Adipocyte (in vitro differentiated cells): ENCODE measurements around the gene ANKH.

Experiments
- DNase-seq: peaks from one replicate; pipeline ENCODE4 v3.0.0-alpha.2; 2015; ENCODE audit warnings: low read depth
- H3K27me3 ChIP-seq: replicated peaks from 2 replicates; pipeline ENCODE4 v1.7.0; 2013; ENCODE audit warnings: mild to moderate bottlenecking, low read length, moderate library complexity; ENCODE audit not compliant: control insufficient read depth, insufficient read depth
- H3K36me3 ChIP-seq: 2 replicates; pipeline ENCODE4 v1.7.0; 2013; ENCODE audit warnings: low read length, mild to moderate bottlenecking, moderate library complexity; ENCODE audit not compliant: control insufficient read depth, insufficient read depth, severe bottlenecking
- H3K4me1 ChIP-seq: 2 replicates; pipeline ENCODE4 v1.7.0; 2013; ENCODE audit warnings: mild to moderate bottlenecking, low read length, moderate library complexity; ENCODE audit not compliant: control insufficient read depth, insufficient read depth
- H3K4me3 ChIP-seq: 2 replicates; pipeline ENCODE4 v1.7.0; 2013; ENCODE audit warnings: mild to moderate bottlenecking, low read length, moderate library complexity
- H3K9ac ChIP-seq: 2 replicates; pipeline ENCODE4 v1.7.0; 2013; ENCODE audit warnings: mild to moderate bottlenecking, low read length, moderate library complexity
- H3K9me3 ChIP-seq: 2 replicates; pipeline ENCODE4 v1.7.0; 2013; ENCODE audit warnings: mild to moderate bottlenecking, low read length, moderate library complexity; ENCODE audit not compliant: control insufficient read depth

Gene ANKH

DNA sequence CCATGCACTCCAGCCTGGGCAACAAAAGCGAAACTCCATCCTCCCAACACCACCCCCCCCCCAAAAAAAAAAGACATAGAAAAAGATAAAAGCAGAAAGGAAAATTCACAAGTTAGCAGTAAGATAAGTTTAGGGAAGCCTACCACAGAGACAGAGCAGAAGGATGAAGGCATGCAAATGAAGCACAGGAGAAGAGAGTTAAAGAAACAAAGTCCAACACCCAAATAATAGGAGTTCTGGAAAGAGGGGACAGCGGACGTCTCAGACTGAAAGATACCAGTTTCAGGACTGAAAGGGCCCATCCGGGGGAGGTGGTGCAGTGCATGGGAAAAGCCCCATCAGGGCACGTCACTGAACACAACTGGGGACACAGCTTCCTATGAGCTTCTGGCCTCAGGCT lies 152.8 kb downstream of the ANKH start:
- H3K36me3 ChIP-seq = peaks cover 11% of the 10 kb centered on the region
- no peaks in the 10 kb centered on the region for H3K27me3 ChIP-seq
- H3K9me3 ChIP-seq = no peaks in the 10 kb centered on the region
- peaks cover 21% of the 10 kb centered on the region for H3K4me1 ChIP-seq
- no peak overlapping the region for H3K4me3 ChIP-seq
- H3K9ac ChIP-seq = no peak overlapping the region
- no peak for DNase-seq

- H3K4me1 ChIP-seq = peaks cover 16% of the 10 kb centered on the region
- no peaks in the 10 kb centered on the region for H3K9me3 ChIP-seq
- H3K4me3 ChIP-seq = no peak overlapping the region
- H3K9ac ChIP-seq = no peak overlapping the region
- no peak for DNase-seq
- H3K27me3 ChIP-seq = no peaks in the 10 kb centered on the region
- peaks cover 28% of the 10 kb centered on the region for H3K36me3 ChIP-seq
Measured at GRCh38 chr5:14716755-14717752, 154.5 kb downstream of the ANKH start.

DNA sequence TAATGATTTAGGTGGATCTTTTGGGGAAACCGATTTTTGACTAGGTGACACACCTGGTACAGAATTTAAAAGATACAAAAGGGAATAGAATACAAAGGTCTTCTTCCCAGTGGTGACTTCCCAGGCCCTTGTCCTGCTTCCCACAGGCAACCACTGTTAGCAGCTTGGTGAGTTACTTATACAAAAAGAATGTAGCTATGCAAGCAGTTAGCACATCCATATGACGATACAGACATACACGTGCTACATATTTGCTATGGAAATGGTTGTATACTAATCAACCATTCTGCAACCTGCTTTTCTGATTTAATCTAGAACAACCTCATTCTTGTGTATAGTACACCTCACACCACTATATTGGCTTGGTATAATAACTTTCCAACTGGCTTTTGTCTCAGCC lies 156.1 kb downstream of the ANKH start:
- no peak for DNase-seq
- Histone ChIP-seq H3K27me3 (no peaks in the 10 kb centered on the region), H3K9me3 (no peaks in the 10 kb centered on the region), H3K4me3 (no peak overlapping the region), H3K4me1 (peaks cover 7% of the 10 kb centered on the region), H3K36me3 (peaks cover 43% of the 10 kb centered on the region), H3K9ac (no peak overlapping the region)

- no peak for DNase-seq
- Histone ChIP-seq H3K9me3 (no peaks in the 10 kb centered on the region), H3K9ac (no peak overlapping the region), H3K36me3 (peaks cover 51% of the 10 kb centered on the region), H3K27me3 (no peaks in the 10 kb centered on the region), H3K4me1 (no peaks in the 10 kb centered on the region), H3K4me3 (no peak overlapping the region)
Measured at GRCh38 chr5:14714706-14715105, 156.9 kb downstream of the ANKH start.

DNA sequence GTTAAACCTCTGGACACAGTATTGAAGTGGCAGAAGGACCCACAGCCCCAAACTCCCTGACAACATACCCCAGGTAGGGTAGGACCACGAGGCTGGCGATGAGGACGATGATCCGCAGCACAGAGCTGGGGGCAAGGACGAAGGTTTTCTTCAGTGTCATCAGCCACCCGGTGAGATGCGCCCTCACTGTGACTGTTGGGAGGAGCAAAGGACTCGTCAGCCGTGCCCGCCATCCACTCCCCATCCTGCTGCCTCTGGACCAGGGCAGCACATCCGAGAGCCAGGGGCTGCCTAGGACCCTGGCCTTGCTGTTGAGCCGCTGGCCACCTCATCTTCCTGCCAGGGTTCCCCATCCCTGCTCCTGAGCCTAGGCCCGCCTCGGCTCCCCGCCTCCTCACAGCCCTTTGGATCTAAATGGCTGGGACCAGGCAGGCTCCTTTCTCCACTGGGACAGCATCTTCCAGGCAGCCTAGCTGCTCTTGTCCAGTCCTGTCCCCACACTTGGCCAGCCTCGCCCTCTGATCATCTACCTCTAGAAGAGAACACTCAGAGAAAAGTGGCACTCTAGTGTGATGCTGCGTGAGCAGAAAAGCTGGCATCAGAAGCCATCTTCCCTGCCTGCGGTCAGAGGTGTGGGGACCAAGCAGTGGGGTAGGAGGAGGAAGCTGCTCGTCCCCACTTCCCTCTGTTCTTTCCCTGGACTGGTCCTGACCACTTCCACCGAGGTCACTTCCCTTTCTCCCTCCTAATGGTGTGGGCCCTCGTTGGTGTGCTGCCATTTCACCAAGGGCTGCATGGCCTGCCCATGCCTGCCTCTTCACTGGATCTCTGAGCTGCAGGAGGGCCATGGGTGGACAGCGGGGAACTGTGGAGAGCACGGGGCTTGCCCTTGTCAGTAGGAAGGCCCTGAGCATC lies 157.8 kb downstream of the ANKH start:
- H3K27me3 ChIP-seq = no peaks in the 10 kb centered on the region
- H3K9ac ChIP-seq = no peak overlapping the region
- H3K4me3 ChIP-seq = no peak overlapping the region
- peaks cover 58% of the 10 kb centered on the region for H3K36me3 ChIP-seq
- no peak for DNase-seq
- no peaks in the 10 kb centered on the region for H3K9me3 ChIP-seq
- H3K4me1 ChIP-seq = no peaks in the 10 kb centered on the region

DNA sequence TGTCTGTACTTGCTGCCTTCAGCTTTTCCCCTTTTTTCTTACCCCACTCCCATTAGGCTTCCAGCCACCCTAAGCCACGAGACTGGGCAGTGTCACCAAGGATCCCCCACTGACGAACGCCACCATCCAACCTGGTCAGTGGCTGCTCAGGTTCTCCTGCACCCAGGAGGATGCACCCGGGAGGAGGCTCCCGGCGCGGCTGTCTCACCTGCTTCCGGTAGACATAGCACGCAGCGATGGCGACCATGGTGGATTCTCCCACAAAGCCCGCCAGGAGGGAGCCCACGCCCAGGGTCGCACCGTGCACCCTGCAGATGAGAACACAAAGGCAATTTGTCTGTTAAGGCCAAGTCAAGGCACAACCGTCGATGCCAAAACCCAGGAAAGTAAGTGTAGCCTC lies 158.9 kb downstream of the ANKH start:
- Histone ChIP-seq H3K27me3 (no peaks in the 10 kb centered on the region), H3K4me3 (no peak overlapping the region), H3K9ac (no peak overlapping the region), H3K9me3 (no peaks in the 10 kb centered on the region), H3K4me1 (no peaks in the 10 kb centered on the region), H3K36me3 (peaks cover 67% of the 10 kb centered on the region)
- no peak for DNase-seq

GRCh38 chr5:14712131-14712530 lies 159.4 kb downstream of the ANKH start:
- H3K9ac ChIP-seq = no peak overlapping the region
- H3K36me3 ChIP-seq = peaks cover 67% of the 10 kb centered on the region
- no peak for DNase-seq
- no peaks in the 10 kb centered on the region for H3K4me1 ChIP-seq
- H3K27me3 ChIP-seq = no peaks in the 10 kb centered on the region
- H3K9me3 ChIP-seq = no peaks in the 10 kb centered on the region
- H3K4me3 ChIP-seq = no peak overlapping the region

- Histone ChIP-seq H3K4me3 (no peak overlapping the region), H3K4me1 (peaks cover 10% of the 10 kb centered on the region), H3K9me3 (no peaks in the 10 kb centered on the region), H3K9ac (no peak overlapping the region), H3K36me3 (peaks cover 64% of the 10 kb centered on the region), H3K27me3 (no peaks in the 10 kb centered on the region)
- DNase-seq = no peak
Measured at GRCh38 chr5:14710313-14710994, 161.1 kb downstream of the ANKH start.

DNA sequence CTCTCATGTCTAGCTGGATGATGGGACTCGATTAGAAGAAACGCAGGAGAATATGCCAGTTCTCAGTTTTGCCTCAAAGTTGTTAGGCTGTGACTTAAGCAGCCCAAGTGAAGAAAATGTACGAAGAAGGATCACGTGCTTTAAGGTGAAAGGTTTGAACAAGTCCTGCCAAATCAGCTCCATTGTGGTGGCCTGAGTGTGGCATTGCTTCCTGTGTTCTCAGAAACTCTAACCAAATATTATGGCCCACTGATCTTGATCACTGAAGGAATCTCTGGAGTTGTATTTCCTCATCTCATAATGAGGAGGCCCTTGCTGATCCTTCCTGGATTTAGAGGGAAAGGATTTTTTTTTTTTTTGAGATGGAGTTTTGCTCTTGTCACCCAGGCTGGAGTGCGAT lies 163.0 kb downstream of the ANKH start:
- H3K9me3 ChIP-seq = no peaks in the 10 kb centered on the region
- H3K27me3 ChIP-seq = no peaks in the 10 kb centered on the region
- H3K9ac ChIP-seq = no peak overlapping the region
- peaks cover 10% of the 10 kb centered on the region for H3K4me1 ChIP-seq
- no peak overlapping the region for H3K4me3 ChIP-seq
- DNase-seq = no peak
- peaks cover 67% of the 10 kb centered on the region for H3K36me3 ChIP-seq

GRCh38 chr5:14707811-14708390 lies 163.7 kb downstream of the ANKH start:
- Histone ChIP-seq H3K4me1 (peaks cover 10% of the 10 kb centered on the region), H3K4me3 (no peak overlapping the region), H3K9me3 (no peaks in the 10 kb centered on the region), H3K9ac (no peak overlapping the region), H3K27me3 (no peaks in the 10 kb centered on the region), H3K36me3 (peaks cover 62% of the 10 kb centered on the region)
- no peak for DNase-seq
